SKM-1 (cell line): ENCODE results near the gene GUCA1A.
"Not testable (repeated sequence)": the region's sequence is repeated elsewhere in the genome, so short reads cannot be mapped to it uniquely, and the experiment has no call there.

Source experiments
- DNase-seq: peaks from one replicate; lab custom pipeline; 2025; ENCODE audit not compliant: unreplicated experiment; lab: John Stamatoyannopoulos, UW

Gene GUCA1A

DNA sequence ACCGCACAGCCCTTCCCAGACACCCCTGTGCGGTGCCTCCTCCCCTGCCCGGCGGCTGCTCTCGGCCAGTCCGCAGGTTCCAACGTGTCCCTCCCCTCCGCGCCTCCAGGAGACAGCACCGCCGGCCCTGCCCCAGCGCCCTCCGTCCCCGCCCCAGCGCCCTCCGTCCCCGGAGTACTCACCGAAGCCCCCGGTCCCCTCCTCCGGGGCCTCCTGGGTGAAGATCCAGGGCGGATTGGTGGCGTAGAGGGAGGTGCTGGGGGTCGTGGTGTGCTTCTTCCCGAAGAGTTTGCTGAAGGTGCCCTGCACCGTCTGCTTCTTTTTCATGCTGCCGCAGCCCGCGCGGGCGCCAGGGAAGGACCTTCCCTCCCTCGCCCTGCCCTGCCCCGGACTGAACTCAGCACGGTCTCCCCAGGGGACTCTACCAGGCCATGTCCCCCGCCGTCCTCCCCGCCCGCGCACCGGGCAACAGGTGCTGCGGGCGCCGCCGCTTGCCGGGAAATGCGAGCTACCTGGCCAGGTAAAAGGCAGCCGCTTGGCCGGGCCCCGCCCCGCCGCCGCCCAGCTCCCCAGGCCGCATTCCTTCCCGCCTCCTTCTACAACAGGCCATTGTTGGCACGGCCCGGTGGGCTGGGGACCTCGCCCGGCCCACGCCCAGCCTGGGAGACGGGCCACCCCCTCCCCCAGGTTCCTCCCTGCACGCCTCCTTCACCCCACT is 30.9 kb upstream of the GUCA1A start, which contains the start of gene C6orf132:
TSS of gene C6orf132 (minus strand) at position 503 of the 718 bp plus-strand sequence. CDS start at position 327, 176 bp downstream.
- no peak for DNase-seq

DNA sequence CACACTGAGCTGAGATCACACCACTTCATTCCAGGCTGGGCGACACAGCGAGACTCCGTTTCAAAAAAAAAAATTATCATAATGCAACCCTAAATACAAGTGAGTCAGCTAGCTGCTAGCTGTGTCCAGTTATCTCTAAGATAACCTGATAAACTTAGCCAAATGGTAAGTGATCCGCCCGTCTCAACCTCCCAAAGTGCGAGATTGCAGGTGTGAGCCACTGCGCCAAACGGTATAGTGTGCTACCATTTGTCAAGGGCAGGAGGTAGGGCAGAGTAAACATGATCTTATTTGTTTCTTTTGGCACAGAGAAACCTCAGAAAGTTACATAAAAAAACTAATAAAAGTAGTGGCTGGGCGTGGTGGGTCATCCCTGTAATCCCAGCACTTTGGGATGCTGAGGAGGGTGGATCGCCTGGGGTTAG is 26.0 kb upstream of the GUCA1A start:
- DNase-seq = no peak

DNA sequence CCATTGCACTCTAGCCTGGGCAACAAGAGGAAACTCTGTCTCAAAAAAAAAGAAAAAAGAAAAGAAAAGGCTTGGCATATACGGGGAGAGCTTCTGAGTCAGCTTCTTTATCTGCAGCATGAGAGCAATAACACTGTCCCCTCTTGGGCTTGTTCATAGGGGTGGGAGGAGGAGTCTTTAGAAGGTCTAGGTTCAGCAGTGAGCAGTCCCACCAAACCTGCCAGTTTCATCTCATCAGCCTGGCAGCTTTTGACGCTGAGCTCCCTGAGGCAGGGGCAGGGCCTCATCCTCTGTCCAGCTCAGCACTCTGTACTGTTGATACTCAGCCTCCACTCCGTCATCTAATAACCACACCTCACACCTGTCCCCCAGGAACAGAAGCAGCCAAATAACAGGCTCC is 25.1 kb upstream of the GUCA1A start:
- DNase-seq = no peak

DNA sequence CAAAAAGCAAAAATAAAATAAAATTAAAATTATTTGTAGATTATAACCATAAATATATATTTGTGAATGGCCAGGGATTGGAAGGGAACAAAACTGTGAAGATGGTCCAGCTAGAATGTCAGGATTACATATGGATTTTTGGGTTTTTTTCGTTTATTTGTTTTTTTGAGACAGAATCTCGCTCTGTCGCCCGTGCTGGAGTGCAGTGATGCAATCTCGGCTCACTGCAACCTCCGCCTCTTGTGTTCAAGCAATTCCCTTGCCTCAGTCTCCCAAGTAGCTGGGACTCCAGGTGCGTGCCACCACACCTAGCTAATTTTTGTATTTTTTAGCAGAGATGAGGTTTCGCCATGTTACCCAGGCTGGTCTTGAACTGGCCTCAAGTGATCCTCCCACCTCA is 22.9 kb upstream of the GUCA1A start:
- no peak for DNase-seq

DNA sequence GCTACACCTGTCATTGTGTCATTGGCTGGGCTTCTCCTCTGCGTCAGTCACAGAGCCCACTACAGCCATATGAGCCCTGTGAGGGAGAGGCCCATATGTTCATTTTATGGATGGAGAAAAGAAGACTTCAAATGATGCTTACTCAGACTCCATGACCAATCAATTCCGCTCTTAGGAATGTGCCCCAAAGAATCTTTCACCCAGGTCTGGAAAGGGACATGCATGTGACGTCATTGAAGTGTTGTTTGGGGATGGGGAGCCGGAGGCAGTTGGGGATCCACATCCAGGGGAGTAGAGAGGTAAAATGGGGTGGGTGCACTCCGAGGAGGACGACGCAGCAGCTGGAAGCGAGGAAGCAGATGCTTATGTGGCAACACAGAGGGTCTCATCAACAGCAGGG is 21.1 kb upstream of the GUCA1A start:
- DNase-seq = no peak

DNA sequence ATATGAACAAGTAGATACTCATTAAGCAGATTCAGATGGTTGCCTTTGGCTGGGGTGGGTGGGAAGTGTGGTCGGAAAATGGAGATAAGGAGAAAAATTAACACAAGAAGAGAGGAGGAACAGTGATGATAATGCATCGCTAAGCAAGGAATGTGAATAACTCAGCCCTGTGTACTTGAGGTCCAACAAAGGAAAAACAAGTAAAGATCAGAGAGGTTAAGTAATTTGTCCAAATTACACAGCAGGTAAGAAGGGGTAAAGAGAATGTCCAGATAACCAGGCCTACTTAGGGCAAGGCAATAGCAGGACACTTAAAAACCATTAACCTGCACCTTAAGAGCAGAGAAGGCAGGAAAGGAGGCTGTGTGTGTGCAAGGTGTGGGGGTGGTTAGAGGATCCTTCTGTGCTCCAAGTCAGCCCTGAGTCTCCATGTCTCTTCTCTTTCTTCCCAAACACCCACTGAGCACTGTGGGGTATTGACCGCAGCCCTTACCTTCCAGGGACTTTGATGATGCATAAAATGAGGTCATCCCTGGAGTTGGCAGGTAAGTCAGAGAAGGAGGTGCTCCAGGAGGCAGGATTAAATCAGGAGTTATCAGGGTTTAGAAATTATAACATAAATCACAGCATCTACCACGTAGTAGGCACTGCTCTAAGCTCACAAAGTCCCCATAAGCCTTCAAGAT is 20.5 kb upstream of the GUCA1A start:
- DNase-seq = not testable (repeated sequence)

DNA sequence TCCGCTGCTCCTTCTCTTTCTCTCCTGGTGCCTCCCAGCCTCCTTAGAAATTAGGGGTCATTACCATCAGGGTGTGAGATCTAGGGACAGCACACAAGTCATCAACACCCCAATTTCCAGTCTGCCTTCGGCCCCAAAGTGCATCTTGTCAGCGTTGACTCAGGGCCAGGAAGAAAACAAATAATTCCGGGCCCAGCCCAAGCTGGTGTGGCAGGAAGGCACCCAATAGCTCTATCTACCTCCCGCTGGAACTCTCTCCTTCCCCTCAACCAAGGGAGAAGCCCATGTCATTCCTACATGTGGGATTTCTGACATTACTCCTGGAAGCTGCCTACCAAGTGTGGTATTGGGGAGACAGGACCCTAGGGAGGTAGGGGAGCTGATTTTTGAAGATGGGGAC is 19.2 kb upstream of the GUCA1A start:
- DNase-seq = no peak

DNA sequence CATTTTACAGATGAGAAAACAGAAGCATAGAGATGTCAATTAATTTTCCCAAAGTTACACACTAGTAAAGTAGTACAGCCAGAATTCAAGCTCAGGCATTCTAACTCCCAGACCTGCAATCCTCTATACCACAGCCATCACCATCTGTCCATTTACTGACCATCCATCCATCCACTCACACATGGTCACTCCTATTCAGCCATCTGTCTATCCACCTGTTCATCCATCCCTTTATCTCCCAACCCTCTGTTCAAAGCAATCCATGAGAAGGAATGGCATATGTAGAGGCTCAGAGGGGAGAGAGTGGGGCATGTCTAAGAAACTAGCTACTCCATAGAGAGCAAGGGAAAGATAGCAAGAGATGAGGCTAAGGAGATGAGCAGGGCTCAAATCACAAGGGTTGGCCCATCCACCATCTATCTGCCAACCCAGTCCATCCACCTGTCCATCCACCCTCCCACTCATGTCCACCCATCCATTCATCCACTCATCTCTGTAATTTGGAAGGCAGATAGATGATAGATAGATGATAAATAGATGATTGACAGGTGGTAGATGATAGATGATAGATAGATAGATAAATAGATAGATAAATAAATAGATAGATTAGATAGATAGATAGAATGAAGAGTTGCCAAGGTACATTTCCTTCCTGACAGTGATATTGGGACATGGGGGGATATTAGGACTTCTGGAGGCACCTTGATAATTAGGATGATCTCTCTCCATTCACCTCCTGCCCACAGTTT is 18.5 kb upstream of the GUCA1A start:
- no peak for DNase-seq

DNA sequence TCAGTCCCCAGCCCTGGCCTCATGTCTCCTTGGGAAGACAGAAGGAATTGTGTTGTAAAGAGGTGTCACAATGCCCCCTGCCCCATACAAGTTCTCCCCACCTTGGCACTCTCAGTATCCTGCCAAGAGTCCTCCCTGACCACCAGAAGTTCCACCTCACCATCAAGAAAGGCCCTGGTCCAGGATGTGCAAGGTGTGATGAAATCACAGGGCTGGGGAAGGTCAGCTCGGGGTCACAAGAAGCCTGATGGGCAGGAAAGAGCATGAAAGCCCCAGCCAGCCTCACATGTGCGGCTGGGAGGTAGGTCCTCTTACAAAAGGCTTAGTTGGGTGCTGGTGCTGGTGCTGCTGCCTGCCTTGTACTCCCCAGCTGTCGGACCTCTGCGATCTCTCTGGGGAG is 17.9 kb upstream of the GUCA1A start:
- DNase-seq = peak; percentile 12

DNA sequence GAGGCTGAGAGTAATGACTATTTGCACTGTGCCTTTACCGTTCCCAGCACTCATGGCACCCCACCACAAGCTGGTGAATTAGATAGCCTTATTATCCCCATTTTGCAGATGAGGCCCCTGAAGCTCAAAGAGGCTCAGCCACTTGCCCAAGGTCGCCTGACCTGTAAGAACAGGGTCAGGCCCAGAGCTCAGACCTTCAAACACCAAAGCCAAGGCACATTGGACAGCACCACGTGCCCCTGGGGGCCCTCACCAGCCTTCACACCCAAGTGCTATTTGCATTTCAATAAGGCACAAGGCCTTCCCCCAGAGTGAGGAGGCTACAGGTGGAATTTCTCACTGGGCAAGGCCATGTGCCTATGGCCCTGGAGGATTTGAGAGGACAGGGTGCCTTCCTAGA is 16.5 kb upstream of the GUCA1A start:
- no peak for DNase-seq

DNA sequence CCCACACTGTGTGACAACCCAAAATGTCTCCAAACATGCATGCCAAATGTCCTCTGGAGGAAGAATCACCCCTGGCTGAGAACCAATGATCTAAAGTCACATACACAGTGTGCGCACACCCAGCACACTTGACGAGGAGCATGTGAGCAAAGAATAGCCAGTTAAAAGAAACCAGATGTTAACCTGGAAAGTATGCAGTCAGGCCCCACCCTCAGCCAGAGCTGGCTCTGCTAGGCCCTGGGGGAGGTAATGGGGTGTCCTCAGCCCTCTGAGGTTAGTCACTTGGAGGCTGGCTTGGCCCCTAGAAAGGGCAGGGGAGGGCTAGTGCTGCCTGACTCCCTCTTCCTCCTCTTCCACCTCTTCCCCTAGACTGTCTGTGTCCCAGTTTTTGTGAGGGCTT is 15.2 kb upstream of the GUCA1A start:
- no peak for DNase-seq

DNA sequence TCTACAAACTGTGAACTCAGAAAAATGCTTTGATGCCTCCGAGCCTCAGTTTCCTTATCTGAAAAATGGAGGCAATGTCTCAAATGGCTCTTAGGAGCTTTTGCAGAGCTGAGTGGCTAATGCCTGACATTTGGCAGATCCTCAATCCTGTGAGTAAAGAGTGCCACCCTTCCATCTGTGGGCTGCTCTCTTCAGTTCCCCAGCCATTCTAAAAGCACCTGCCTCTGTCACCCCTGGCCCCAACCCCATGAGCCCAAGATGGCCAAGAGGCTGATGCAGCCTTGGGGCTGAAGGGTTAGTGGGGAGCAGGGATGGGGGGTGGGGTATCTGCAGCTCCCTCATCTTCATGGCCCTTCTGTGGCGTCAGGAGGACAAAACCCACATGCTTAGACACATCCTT is 14.5 kb upstream of the GUCA1A start:
- DNase-seq = no peak

DNA sequence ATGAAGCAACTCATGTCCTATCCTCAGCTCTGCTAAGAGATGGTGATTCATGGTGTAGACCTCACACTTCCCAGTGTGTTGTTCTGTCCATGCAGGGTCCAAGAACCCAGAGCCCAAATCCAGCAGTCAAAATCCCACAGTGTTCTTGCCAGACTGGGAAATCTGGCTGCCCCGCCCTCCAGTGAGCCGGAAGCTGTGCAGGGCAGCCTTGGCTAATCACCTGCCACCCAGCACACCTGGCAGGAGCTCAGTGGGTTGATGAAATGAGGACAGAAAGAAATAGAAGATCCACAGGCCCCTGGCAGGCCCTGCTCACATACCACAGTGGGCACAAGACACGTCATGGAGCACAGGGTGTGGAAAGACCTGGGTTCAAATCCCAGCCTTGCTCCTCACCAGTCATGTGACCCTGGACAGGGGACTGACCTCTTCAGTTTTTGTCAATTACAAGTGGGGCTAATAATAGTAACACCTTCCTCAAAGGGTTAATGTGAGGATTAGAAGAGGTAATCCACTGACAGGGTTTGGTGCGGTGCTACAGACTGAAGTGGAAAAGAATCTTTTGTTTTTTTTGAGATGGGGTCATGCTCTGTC is 13.6 kb upstream of the GUCA1A start:
- no peak for DNase-seq

DNA sequence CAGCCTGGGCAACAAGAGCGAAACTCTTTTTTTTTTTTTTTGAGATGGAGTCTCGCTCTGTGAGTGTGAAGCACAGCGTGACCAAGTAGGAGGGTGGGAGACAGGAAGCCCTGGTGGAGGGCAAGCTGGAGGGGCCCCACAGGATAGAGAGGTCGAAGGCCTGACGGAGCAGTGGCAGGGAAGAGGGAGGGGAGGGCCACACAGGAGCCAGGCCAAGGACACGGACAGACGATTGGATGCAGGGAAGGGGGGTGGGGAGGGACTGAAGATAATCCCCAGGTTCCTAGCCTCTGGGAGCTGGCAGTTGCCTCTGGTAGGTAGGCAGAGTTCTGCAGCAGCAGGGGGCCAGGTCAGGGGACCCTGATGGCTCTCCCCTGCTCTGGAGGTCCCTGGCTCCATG is 10.8 kb upstream of the GUCA1A start:
- DNase-seq = no peak

DNA sequence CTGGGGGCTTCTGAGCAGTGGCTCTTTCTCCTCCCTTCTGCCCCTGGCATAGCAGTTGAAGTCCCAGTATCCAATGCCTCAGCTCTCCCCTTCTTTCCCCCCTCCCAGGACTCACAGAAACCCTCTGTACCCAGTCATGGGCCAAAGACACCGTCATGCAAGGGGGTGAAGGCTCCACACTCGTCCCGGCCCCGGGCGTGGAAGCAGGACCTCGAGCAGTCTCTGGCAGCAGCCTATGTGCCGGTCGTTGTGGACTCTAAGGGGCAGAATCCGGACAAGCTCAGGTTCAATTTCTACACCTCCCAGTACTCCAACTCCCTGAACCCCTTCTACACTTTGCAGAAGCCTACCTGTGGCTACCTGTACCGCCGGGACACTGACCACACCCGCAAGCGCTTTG is 10.4 kb upstream of the GUCA1A start:
- no peak for DNase-seq

DNA sequence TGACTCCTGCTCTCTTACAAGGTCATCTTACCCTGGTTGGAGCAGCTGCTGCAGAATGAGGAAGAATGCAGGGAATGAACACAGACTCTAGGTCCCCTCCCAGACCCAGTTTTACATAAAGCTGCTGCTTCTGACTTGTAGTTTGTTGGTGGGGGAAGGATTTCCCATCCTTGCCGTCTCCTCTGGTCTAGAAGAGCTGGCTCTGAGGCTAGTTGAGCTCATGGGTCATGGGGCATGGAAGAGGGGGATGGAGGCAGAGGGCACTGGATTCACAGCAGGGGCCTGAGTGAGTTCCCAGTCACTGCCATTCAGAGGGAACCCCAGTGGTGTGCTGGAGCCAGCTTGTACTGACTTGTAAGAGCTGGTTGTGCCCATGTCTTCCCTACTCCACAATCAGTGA is 9.2 kb upstream of the GUCA1A start:
- DNase-seq = no peak

DNA sequence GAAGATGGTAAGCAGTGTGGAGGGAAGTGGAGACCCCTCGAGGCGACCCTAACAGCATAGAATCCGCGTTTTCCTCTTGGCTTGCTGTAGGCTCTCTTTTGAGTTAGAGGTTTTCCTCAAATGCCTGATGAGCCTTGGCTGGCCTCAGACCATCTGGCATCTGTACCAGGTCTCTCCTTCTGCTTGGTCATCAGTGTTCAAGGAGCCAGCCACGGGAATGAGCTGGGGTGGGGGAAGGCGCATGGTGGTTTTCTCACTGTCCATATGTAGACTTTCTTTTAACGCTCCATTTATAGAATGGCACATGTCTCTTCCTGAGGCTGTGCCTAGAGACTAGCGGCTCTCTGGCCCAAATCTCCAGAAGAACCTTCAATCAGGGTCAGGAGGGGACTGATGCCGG is 8.1 kb upstream of the GUCA1A start:
- DNase-seq = no peak

DNA sequence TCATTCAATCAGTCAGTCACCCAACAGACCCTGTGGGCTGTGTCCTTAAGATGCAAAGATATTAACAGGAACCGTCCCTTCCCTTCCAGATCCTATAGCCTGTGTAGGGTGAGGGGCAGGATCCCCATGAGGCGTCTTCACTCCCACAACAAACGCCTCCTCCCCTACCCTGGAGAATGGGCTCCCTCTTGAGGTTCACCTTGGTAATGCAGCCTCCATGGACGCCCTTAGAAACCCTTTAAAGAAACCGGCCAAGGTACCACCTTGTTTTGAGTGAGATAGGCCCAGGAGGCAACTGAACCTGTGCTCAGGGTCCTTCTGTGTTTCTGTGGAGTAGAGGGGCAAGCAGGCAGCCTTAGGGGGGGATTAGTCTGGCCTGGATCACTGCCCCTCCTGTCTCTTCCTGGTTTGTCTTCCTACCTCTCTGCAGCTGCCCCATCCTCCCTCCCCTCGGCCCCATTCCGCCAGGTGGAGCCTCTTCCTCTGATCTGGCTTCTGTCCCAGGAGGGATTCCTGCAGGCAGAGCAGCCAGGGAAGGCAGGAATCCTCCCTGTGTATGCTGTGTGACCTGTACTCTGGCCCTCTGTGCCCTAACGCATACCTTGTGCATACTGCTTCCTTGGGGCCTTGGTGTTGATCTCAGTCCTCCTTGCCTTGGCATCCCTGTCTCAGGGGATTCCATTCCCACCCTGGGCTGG is 6.6 kb upstream of the GUCA1A start:
- DNase-seq = peak; percentile 36

DNA sequence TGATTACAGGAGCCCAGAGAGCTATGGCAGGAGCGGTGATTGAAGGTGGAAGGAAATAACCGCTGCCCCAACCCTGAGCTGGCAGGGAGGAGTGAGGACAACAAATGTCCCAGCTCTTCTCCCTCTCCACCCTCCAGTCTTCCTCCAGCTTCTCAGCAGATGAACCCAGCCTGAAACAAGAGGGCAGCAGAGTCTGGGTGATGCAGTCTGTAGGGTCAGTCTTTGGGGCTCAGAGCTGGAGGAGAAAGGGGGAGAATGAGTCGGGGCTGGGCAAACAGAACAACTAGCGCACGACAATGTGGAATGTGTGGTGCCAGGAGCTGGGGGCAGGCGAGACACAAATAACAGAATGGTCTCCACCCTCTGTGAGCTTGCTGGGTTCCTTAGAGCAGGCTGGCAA is 4.5 kb upstream of the GUCA1A start:
- DNase-seq = no peak

DNA sequence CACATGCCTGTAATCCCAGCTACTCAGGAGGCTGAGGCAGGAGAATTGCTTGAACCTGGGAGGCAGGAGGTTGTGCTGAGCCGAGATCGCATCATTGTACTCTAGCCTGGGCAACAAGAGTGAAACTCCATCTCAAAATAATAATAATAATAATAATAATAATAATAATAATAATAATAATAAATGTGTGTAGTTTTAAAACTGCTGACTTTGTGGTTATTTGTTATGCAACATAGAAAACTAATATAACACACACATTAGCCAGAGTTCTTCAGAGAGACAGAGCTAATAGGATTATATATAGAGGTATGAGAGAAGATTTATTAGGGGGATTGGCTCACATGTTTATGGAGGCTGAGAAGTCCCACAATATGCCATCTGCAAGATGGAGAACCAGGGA is 3.4 kb upstream of the GUCA1A start:
- DNase-seq = not testable (repeated sequence)
